ENCODE measurements around the gene SLC2A9. TPM values are rescaled to one million over a fixed set of nuclear protein-coding genes. Genes with fewer than 3 reads are reported as not detected.

SLC2A9 gene
- total RNA-seq, 1 experiment from 2014 or later, result 33.3 TPM

DNA sequence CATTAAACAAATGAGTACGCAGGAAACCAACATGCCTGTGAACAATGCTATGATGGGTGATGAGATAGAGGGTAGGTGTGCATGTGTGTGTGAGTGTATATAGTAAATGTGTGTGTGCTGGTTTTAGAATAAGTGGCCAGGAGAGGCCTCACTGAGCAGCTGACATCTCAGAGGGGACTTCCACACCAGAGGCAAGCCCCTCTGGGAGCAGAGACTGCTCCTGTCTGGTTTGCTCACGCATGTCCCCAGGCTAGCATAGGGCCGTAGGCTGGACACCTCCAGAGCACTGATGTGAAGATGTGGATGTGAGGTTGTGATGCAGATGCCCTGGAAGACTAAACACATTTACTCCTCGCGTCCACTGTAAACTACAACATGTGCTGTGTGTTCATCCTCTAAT lies 135.3 kb downstream of the SLC2A9 start:
- TF ChIP-seq, protein P1, sequence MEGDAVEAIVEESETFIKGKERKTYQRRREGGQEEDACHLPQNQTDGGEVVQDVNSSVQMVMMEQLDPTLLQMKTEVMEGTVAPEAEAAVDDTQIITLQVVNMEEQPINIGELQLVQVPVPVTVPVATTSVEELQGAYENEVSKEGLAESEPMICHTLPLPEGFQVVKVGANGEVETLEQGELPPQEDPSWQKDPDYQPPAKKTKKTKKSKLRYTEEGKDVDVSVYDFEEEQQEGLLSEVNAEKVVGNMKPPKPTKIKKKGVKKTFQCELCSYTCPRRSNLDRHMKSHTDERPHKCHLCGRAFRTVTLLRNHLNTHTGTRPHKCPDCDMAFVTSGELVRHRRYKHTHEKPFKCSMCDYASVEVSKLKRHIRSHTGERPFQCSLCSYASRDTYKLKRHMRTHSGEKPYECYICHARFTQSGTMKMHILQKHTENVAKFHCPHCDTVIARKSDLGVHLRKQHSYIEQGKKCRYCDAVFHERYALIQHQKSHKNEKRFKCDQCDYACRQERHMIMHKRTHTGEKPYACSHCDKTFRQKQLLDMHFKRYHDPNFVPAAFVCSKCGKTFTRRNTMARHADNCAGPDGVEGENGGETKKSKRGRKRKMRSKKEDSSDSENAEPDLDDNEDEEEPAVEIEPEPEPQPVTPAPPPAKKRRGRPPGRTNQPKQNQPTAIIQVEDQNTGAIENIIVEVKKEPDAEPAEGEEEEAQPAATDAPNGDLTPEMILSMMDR (IDR thresholded peaks at IDR 0.05; ENCODE audit: unreplicated experiment), result no peak
- Mint-ChIP-seq H3K36me3 (ENCODE audit: insufficient read depth, unreplicated experiment) (no peaks in the 10 kb centered on the region), H3K4me1 (ENCODE audit: insufficient read depth, unreplicated experiment) (no peaks in the 10 kb centered on the region), H3K4me3 (ENCODE audit: unreplicated experiment) (no peak overlapping the region), H3K9me3 (ENCODE audit: unreplicated experiment) (no peaks in the 10 kb centered on the region), H3K27me3 (ENCODE audit: insufficient read depth, unreplicated experiment) (no peaks in the 10 kb centered on the region), H3K27ac (ENCODE audit: low read depth, unreplicated experiment) (no peak overlapping the region)
- BruUV-seq (replicated peaks), result no TSS peak
- no peak for DNase-seq (ENCODE audit: unreplicated experiment)
- intact Hi-C loops (cut with micrococcal nuclease), result no loop called here
- ChIA-PET CTCF (no interaction called here), POLR2A (no interaction called here)

- intact Hi-C loops (cut with micrococcal nuclease), result no loop called here
- no peaks in the 10 kb centered on the region for H3K4me1 Mint-ChIP-seq (ENCODE audit: insufficient read depth, unreplicated experiment)
- H3K27me3 Mint-ChIP-seq (ENCODE audit: insufficient read depth, unreplicated experiment), result no peaks in the 10 kb centered on the region
- H3K36me3 Mint-ChIP-seq (ENCODE audit: insufficient read depth, unreplicated experiment), result no peaks in the 10 kb centered on the region
- POLR2A ChIA-PET, result no interaction called here
- TF ChIP-seq, protein P1 (IDR thresholded peaks at IDR 0.05; ENCODE audit: unreplicated experiment), result no peak
- no peak overlapping the region for H3K27ac Mint-ChIP-seq (ENCODE audit: low read depth, unreplicated experiment)
- no peaks in the 10 kb centered on the region for H3K9me3 Mint-ChIP-seq (ENCODE audit: unreplicated experiment)
- CTCF ChIA-PET, result interaction anchor here (0.6 to 0.9 kb wide), 2 partner anchors 37 to 127 kb away, joined by 3 read pairs; no protein-coding TSS in a partner anchor
- DNase-seq (ENCODE audit: unreplicated experiment), result no peak
- H3K4me3 Mint-ChIP-seq (ENCODE audit: unreplicated experiment), result no peak overlapping the region
- no TSS peak for BruUV-seq (replicated peaks)
Observed at GRCh38 chr4:9880406-9881197, 140.7 kb downstream of the SLC2A9 start.

DNA sequence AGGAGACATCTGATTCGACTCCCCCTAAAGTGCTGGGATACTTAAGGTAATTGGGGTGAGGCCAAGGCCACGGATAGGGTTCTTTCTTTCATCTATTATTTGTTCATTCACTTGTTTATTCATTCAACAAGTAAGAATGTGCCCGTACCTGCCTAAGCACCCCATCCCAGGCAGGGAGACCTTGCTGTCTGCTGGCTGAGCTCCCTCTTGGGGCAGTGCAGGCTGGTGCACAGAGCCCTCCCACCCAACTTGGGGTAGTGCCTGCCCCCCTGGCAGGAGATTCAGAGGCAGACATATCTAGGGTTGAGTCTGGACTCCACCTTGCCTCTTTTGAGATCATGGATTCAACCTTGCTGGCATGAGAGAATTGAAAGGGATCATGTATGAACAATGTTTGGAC lies 144.2 kb downstream of the SLC2A9 start:
- intact Hi-C loops (cut with micrococcal nuclease), result no loop called here
- no peaks in the 10 kb centered on the region for H3K9me3 Mint-ChIP-seq (ENCODE audit: unreplicated experiment)

DNA sequence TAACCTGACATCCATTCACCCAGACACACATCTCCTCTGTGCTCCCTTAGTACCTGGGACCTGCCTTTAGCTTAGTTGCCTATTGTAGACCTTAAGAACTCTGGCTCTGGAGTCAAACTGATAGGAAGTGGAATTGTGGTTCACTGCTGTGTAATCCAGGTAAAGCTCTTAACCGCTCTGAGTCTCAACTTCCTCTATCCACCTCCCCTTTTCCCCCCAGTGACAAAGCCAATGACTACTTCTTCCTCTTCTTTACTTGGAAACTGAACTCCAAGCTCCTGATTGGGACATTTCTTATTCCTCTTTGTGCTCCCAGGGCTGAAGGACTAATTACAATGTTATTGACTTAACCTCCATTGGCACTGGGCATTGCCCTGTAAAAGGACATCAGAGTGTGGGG lies 145.8 kb downstream of the SLC2A9 start:
- intact Hi-C loops (cut with micrococcal nuclease), result no loop called here
- TF ChIP-seq, protein P1 (IDR thresholded peaks at IDR 0.05; ENCODE audit: unreplicated experiment), result no peak
- Mint-ChIP-seq H3K27ac (ENCODE audit: low read depth, unreplicated experiment) (no peak overlapping the region), H3K27me3 (ENCODE audit: insufficient read depth, unreplicated experiment) (no peaks in the 10 kb centered on the region), H3K36me3 (ENCODE audit: insufficient read depth, unreplicated experiment) (peaks cover 6% of the 10 kb centered on the region), H3K4me3 (ENCODE audit: unreplicated experiment) (no peak overlapping the region), H3K9me3 (ENCODE audit: unreplicated experiment) (no peaks in the 10 kb centered on the region), H3K4me1 (ENCODE audit: insufficient read depth, unreplicated experiment) (no peaks in the 10 kb centered on the region)
- no peak for DNase-seq (ENCODE audit: unreplicated experiment)
- no TSS peak for BruUV-seq (replicated peaks)
- ChIA-PET CTCF (no interaction called here), POLR2A (no interaction called here)

More for the DNA sequence above, 144.2 kb downstream of the SLC2A9 start:
- TF ChIP-seq, protein P1 (IDR thresholded peaks at IDR 0.05; ENCODE audit: unreplicated experiment), result no peak
- POLR2A ChIA-PET, result no interaction called here
- no peaks in the 10 kb centered on the region for H3K4me1 Mint-ChIP-seq (ENCODE audit: insufficient read depth, unreplicated experiment)
- H3K27ac Mint-ChIP-seq (ENCODE audit: low read depth, unreplicated experiment), result no peak overlapping the region
- BruUV-seq (replicated peaks), result no TSS peak
- CTCF ChIA-PET, result interaction anchor here (0.7 kb wide), 1 partner anchor 14 kb away, joined by 3 read pairs; no protein-coding TSS in a partner anchor
- no peaks in the 10 kb centered on the region for H3K27me3 Mint-ChIP-seq (ENCODE audit: insufficient read depth, unreplicated experiment)
- no peak for DNase-seq (ENCODE audit: unreplicated experiment)
- H3K4me3 Mint-ChIP-seq (ENCODE audit: unreplicated experiment), result no peak overlapping the region
- peaks cover 6% of the 10 kb centered on the region for H3K36me3 Mint-ChIP-seq (ENCODE audit: insufficient read depth, unreplicated experiment)

Data from MCF 10A (cell line).